Liver (tissue), 9 donors: ENCODE measurements around the gene ZC3H7B. TPM values are rescaled to one million over a fixed set of nuclear protein-coding genes. Genes with fewer than 3 reads are reported as not detected.

Experiments used
- DNase-seq: peaks from one replicate; pipeline ENCODE4 v3.0.0-alpha.2; 2017; ENCODE audit warnings: low spot score
- H3K27ac ChIP-seq, 2 donors: one replicate each; pipeline ENCODE4 v1.7.0; 2013; ENCODE audit warnings: inconsistent platforms in 2 of 2, low read length in 2 of 2, control low read depth in 1 of 2, low read depth in 1 of 2, mild to moderate bottlenecking in 1 of 2
- H3K27me3 ChIP-seq, 4 donors: one replicate each; pipeline versions ENCODE4 v1.6.1 to v1.7.0; 2013; ENCODE audit warnings: low read length in 3 of 4, inconsistent platforms in 1 of 4, mild to moderate bottlenecking in 1 of 4, moderate library complexity in 1 of 4; ENCODE audit not compliant: control insufficient read depth in 4 of 4, insufficient read depth in 4 of 4
- H3K36me3 ChIP-seq, 4 donors: one replicate each; pipeline versions ENCODE4 v1.6.1 to v1.7.0; 2013; ENCODE audit warnings: low read length in 3 of 4, mild to moderate bottlenecking in 3 of 4, low read depth in 1 of 4, moderate library complexity in 1 of 4; ENCODE audit not compliant: control insufficient read depth in 4 of 4, insufficient read depth in 3 of 4
- H3K4me1 ChIP-seq, 4 donors: one replicate each; pipeline versions ENCODE4 v1.6.1 to v1.7.0; 2013; ENCODE audit warnings: low read length in 3 of 4, mild to moderate bottlenecking in 3 of 4, moderate library complexity in 1 of 4; ENCODE audit not compliant: control insufficient read depth in 4 of 4, insufficient read depth in 4 of 4
- H3K4me3 ChIP-seq, 3 donors: one replicate each; pipeline versions ENCODE4 v1.6.1 to v1.7.0; 2013; ENCODE audit warnings: low read length in 3 of 3, control low read depth in 1 of 3, low read depth in 1 of 3, mild to moderate bottlenecking in 1 of 3
- H3K9ac ChIP-seq, 2 donors: one replicate each; pipeline ENCODE4 v1.7.0; 2013; ENCODE audit warnings: low read length in 2 of 2, mild to moderate bottlenecking in 2 of 2, moderate library complexity in 2 of 2, control low read depth in 1 of 2, low read depth in 1 of 2
- H3K9me3 ChIP-seq, 4 donors: one replicate each; pipeline versions ENCODE4 v1.6.1 to v1.7.0; 2013; ENCODE audit warnings: low read length in 3 of 4; ENCODE audit not compliant: control insufficient read depth in 4 of 4
- ATF3 ChIP-seq: IDR thresholded peaks from 2 replicates; pipeline ENCODE4 v1.6.1; 2016; ENCODE audit warnings: antibody characterized with exemption
- EGR1 ChIP-seq, 2 donors: IDR thresholded peaks; 2 replicates each; pipeline ENCODE4 v1.6.1; 2016 to 2018; ENCODE audit warnings: antibody characterized with exemption in 2 of 2, low read depth in 2 of 2
- FOXA1 ChIP-seq: IDR thresholded peaks from 2 replicates; pipeline ENCODE4 v1.6.1; 2016; ENCODE audit warnings: antibody characterized with exemption
- FOXA2 ChIP-seq: IDR thresholded peaks from 2 replicates; pipeline ENCODE4 v1.6.1; 2016; ENCODE audit warnings: antibody characterized with exemption
- GABPA ChIP-seq, 2 donors: IDR thresholded peaks in 1 of 2; conservative IDR thresholded peaks in 1 of 2; 2 replicates each; pipeline ENCODE4 v1.6.1; 2016; ENCODE audit warnings: antibody characterized with exemption in 2 of 2, mild to moderate bottlenecking in 1 of 2, moderate library complexity in 1 of 2
- HNF4A ChIP-seq, 2 donors: conservative IDR thresholded peaks; 2 replicates each; pipeline ENCODE4 v1.6.1; 2016; ENCODE audit warnings: antibody characterized with exemption in 2 of 2, mild to moderate bottlenecking in 2 of 2
- HNF4G ChIP-seq: IDR thresholded peaks from 2 replicates; pipeline ENCODE4 v1.6.1; 2016; ENCODE audit warnings: antibody characterized with exemption
- JUND ChIP-seq, 2 donors: IDR thresholded peaks; 2 replicates each; pipeline ENCODE4 v1.6.1; 2016; ENCODE audit warnings: antibody characterized with exemption in 2 of 2
- MAX ChIP-seq: IDR thresholded peaks from 2 replicates; pipeline ENCODE4 v1.6.1; 2016; ENCODE audit warnings: antibody characterized with exemption
- NR2F2 ChIP-seq: IDR thresholded peaks from 2 replicates; pipeline ENCODE4 v1.6.1; 2016; ENCODE audit warnings: antibody characterized with exemption
- RAD21 ChIP-seq, 2 donors: IDR thresholded peaks; 2 replicates each; pipeline ENCODE4 v1.6.1; 2016; ENCODE audit warnings: antibody characterized with exemption in 2 of 2, mild to moderate bottlenecking in 2 of 2
- REST ChIP-seq: IDR thresholded peaks from 2 replicates; pipeline ENCODE4 v1.6.1; 2016; ENCODE audit warnings: antibody characterized with exemption, mild to moderate bottlenecking
- RXRA ChIP-seq, 2 donors: IDR thresholded peaks; 2 replicates each; pipeline ENCODE4 v1.6.1; 2017 to 2018; ENCODE audit warnings: antibody characterized with exemption in 2 of 2, mild to moderate bottlenecking in 1 of 2
- SP1 ChIP-seq: IDR thresholded peaks from 2 replicates; pipeline ENCODE4 v1.6.1; 2018; ENCODE audit warnings: antibody characterized with exemption, mild to moderate bottlenecking
- TAF1 ChIP-seq: conservative IDR thresholded peaks from 2 replicates; pipeline ENCODE4 v1.6.1; 2016; ENCODE audit warnings: antibody characterized with exemption, mild to moderate bottlenecking
- YY1 ChIP-seq: IDR thresholded peaks from 2 replicates; pipeline ENCODE4 v1.6.1; 2016; ENCODE audit warnings: antibody characterized with exemption, mild to moderate bottlenecking
- ZBTB33 ChIP-seq: IDR thresholded peaks from 2 replicates; pipeline ENCODE4 v1.6.1; 2016; ENCODE audit warnings: antibody characterized with exemption
- WGBS: extraction: QIAGEN DNeasy Blood & Tissue Kit; methylation state at CpG from one replicate; pipeline ENCODE4 v1.1.7; 2013; 5-methylcytosine and 5-hydroxymethylcytosine counted together
- polyA plus RNA-seq, 2 donors: library from polyadenylated mRNA; stranded (reverse) in 1 of 2; unstranded in 1 of 2; fragments of 200-250 nt in 1 of 2; fragments of >200 nt in 1 of 2; fragmentation: Nextera tagmentation in 1 of 2; extraction: Ambion mirVana in 1 of 2; gene quantifications; one replicate each; pipeline versions ENCODE4 v1.2.1 to v1.2.3, GENCODE V29; 2013 to 2015
- total RNA-seq, 2 donors: library from RNA; depleted of rRNA; stranded (reverse); fragments of >200 nt; gene quantifications; one replicate each; pipeline ENCODE4 v1.2.3, GENCODE V29; 2014
- donor health status: healthy.
- donor health status: healthy.
- donor health status: healthy.
- donor health status: healthy.
- donor health status: healthy.

Gene ZC3H7B
- total and polyA plus RNA-seq, 4 donors, result 6.6 to 50.2 (median 26.1) TPM

- peaks cover 5 to 27% (median 19%) of the 10 kb centered on the region in 4 donors for H3K4me1 ChIP-seq
- H3K27ac ChIP-seq, result peak overlapping the region; percentile 96 to 97
- peaks cover 0 to 6% (median 4%) of the 10 kb centered on the region in 4 donors for H3K36me3 ChIP-seq
- 1% methylated on average over 15 of the region's 15 CpGs for WGBS
- H3K9me3 ChIP-seq, result no peaks in the 10 kb centered on the region
- H3K9ac ChIP-seq, result peak overlapping the region; percentile 69 to 88
- no peaks in the 10 kb centered on the region for H3K27me3 ChIP-seq
- TF ChIP-seq TAF1 (peak; percentile 28), EGR1 (IDR thresholded peaks at IDR 0.05; ENCODE audit: low read depth in 2 of 2) (no peak), ATF3 (peak; percentile 10), NR2F2 (no peak), HNF4A (conservative IDR thresholded peaks at IDR 0.05) (peak; percentile 9 to 17), ZBTB33 (peak; percentile 8)
- no peak for DNase-seq
- peak overlapping the region; percentile 50 to 65 (median 54) for H3K4me3 ChIP-seq
Observed at GRCh38 chr22:41286639-41287091, 14.7 kb upstream of the ZC3H7B start.

- H3K4me3 ChIP-seq, result no peak overlapping the region
- no peaks in the 10 kb centered on the region for H3K9me3 ChIP-seq
- TF ChIP-seq JUND (IDR thresholded peaks at IDR 0.05), result peak; percentile 99 to 100
- TF ChIP-seq YY1, result peak; percentile 51
- TF ChIP-seq FOXA2, result peak; percentile 76
- peak; percentile 52 to 82 for TF ChIP-seq GABPA (IDR thresholded peaks at IDR 0.05 in 1 of 2, conservative IDR thresholded peaks at IDR 0.05 in 1 of 2)
- peak in 1 of 2 donors; percentile 19 for TF ChIP-seq EGR1 (IDR thresholded peaks at IDR 0.05; ENCODE audit: low read depth in 2 of 2)
- peak; percentile 34 for TF ChIP-seq MAX
- peak; percentile 85 for TF ChIP-seq REST
- peak; percentile 73 to 76 for TF ChIP-seq RXRA (IDR thresholded peaks at IDR 0.05)
- TF ChIP-seq HNF4A (conservative IDR thresholded peaks at IDR 0.05), result peak; percentile 44 to 52
- TF ChIP-seq RAD21 (IDR thresholded peaks at IDR 0.05), result peak; percentile 40 to 47
- TF ChIP-seq ZBTB33, result no peak
- TF ChIP-seq SP1, result peak; percentile 76
- TF ChIP-seq FOXA1, result no peak
- no peak for TF ChIP-seq NR2F2
- no peak for TF ChIP-seq HNF4G
- TF ChIP-seq ATF3, result peak; percentile 97
- TF ChIP-seq TAF1, result peak; percentile 77
- peaks cover 5 to 27% (median 19%) of the 10 kb centered on the region in 4 donors for H3K4me1 ChIP-seq
- H3K9ac ChIP-seq, result peak overlapping the region; percentile 13 to 86
- peaks cover 0 to 5% (median 3%) of the 10 kb centered on the region in 4 donors for H3K36me3 ChIP-seq
- peak overlapping the region; percentile 78 to 97 for H3K27ac ChIP-seq
- H3K27me3 ChIP-seq, result no peaks in the 10 kb centered on the region
- 39% methylated on average over 9 of the region's 9 CpGs for WGBS
- DNase-seq, result no peak
Observed at GRCh38 chr22:41288245-41288946, 12.9 kb upstream of the ZC3H7B start.
